PC-9 (cell line): ENCODE data around the gene BCO1. TPM values are rescaled to one million over a fixed set of nuclear protein-coding genes. Genes with fewer than 3 reads are reported as not detected.

Source experiments
- BruUV-seq: library from RNA; stranded (reverse); fragments of 400-500 nt; replicated peaks from 2 replicates; lab custom pipeline; 2021; lab: Mats Ljungman, UMichigan
- CTCF ChIA-PET: fragments of 300-600 bp; sonication (Branson Sonifier 250); formaldehyde crosslinking; loops from one replicate; lab custom pipeline; 2022; ENCODE audit warnings: antibody characterized with exemption; lab: Charles Lee
- POLR2A ChIA-PET: fragments of 300-600 bp; sonication (Branson Sonifier 250); formaldehyde crosslinking; loops from one replicate; lab custom pipeline; 2022; ENCODE audit warnings: antibody characterized with exemption; ENCODE audit not compliant: unreplicated experiment; lab: Charles Lee
- DNase-seq, 2 experiments: peaks; one replicate each; pipeline versions ENCODE4 v3.0.0 to v3.0.0-alpha.2; 2015 to 2022; ENCODE audit warnings: mixed read lengths in 1 of 2
- H2AFZ ChIP-seq: fragments of 200-600 bp; sonication (generic); 2 replicates; pipeline ENCODE4 v1.8.1; 2017; ENCODE audit warnings: antibody characterized with exemption
- H3F3A ChIP-seq: fragments of 200-600 bp; sonication (generic); 2 replicates; pipeline ENCODE4 v1.8.1; 2017; ENCODE audit warnings: antibody characterized with exemption, mild to moderate bottlenecking, low read depth; ENCODE audit not compliant: insufficient read depth
- H3K27ac ChIP-seq: fragments of 200-600 bp; sonication (generic); 2 replicates; pipeline ENCODE4 v1.6.1; 2016; ENCODE audit warnings: mixed run types
- H3K27me3 ChIP-seq: fragments of 200-600 bp; sonication (generic); 2 replicates; pipeline ENCODE4 v1.6.1; 2016; ENCODE audit warnings: low read depth, mixed run types; ENCODE audit not compliant: insufficient read depth
- H3K36me3 ChIP-seq: fragments of 200-600 bp; sonication (generic); 2 replicates; pipeline ENCODE4 v1.6.1; 2016; ENCODE audit warnings: low read depth, mixed run types
- H3K4me1 ChIP-seq: fragments of 200-600 bp; sonication (generic); replicated peaks from 2 replicates; pipeline ENCODE4 v1.6.1; 2016; ENCODE audit warnings: mixed run types; ENCODE audit not compliant: insufficient read depth
- H3K4me2 ChIP-seq: fragments of 200-600 bp; sonication (generic); 2 replicates; pipeline ENCODE4 v1.6.1; 2017; ENCODE audit warnings: mixed run types
- H3K4me3 ChIP-seq: fragments of 200-600 bp; sonication (generic); 2 replicates; pipeline ENCODE4 v1.6.1; 2016; ENCODE audit warnings: mixed run types
- H3K79me2 ChIP-seq: fragments of 200-600 bp; sonication (generic); 2 replicates; pipeline ENCODE4 v1.6.1; 2017; ENCODE audit warnings: low read depth, mixed run types
- H3K9me2 ChIP-seq: fragments of 200-600 bp; sonication (generic); 2 replicates; pipeline ENCODE4 v1.8.1; 2017; ENCODE audit warnings: mild to moderate bottlenecking; ENCODE audit not compliant: insufficient read depth
- H3K9me3 ChIP-seq: fragments of 200-600 bp; sonication (generic); 2 replicates; pipeline ENCODE4 v1.8.1; 2016; ENCODE audit warnings: low read depth; ENCODE audit not compliant: insufficient read depth
- H4K20me1 ChIP-seq: fragments of 200-600 bp; sonication (generic); 2 replicates; pipeline ENCODE4 v1.8.1; 2017; ENCODE audit not compliant: insufficient read depth
- CTCF ChIP-seq: fragments of 200-600 bp; sonication (generic); conservative IDR thresholded peaks from 2 replicates; pipeline ENCODE4 v1.6.1; 2017; ENCODE audit warnings: mixed run types, antibody characterized with exemption, mild to moderate bottlenecking, moderate library complexity
- EZH2 ChIP-seq: fragments of 200-600 bp; sonication (generic); IDR thresholded peaks from 2 replicates; pipeline ENCODE4 v1.8.0; 2017; ENCODE audit warnings: antibody characterized with exemption, low read depth
- intact Hi-C: fragments of 100-400 bp; cut with micrococcal nuclease; formaldehyde crosslinking; loops from one replicate; pipeline ENCODE4 v1.10.0; 2022; ENCODE audit not compliant: unreplicated experiment
- total RNA-seq: library from RNA; stranded (reverse); gene quantifications from 2 replicates; pipeline ENCODE4 v1.2.3, GENCODE V29; 2021

BCO1 gene
- total RNA-seq, 1 experiment from 2014 or later: 1.4 TPM

DNA sequence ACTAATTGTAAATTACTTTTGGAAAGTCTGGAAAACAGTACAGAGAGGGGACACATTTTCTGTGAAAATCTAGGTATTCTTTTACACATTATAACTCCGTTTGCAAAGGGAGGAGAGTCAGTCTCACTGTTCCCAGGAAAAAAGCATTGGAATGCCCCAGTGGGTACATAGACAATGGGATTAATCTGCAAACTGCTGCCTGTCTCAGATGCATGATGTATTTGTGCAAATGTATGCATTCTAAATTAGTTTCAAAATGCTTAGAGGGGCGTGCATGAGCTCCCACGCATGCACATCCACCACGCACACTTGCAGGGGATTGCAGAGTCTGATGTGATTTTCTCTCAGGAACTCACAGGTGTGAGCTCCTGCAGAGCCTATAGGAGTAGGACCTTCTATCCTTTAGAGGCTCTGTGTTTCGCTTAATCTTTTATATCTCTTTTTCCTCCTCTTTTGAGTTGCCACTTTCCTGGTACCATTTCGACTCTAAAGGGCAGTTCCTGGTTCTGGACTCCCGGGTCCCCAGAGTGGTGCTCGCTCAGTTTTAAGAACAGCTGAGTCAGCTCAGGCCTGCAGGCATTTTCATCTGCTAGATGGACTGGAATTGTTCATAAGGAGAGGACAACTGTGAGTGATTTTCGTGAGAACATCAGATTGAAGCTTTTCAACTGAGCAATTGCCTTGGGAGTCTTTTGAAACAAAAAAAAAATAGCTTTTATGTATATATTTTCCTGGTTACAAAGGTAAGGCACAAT, 1.1 kb downstream of the BCO1 start:
- Histone ChIP-seq H3K79me2 (no peaks in the 10 kb centered on the region), H3K27ac (no peak overlapping the region), H3K4me3 (no peak overlapping the region), H3K4me1 (peaks cover 17% of the 10 kb centered on the region; the same call in 1 of the 2 replicates), H3K36me3 (no peaks in the 10 kb centered on the region), H4K20me1 (no peaks in the 10 kb centered on the region), H3K9me3 (no peaks in the 10 kb centered on the region), H3K4me2 (no peak overlapping the region), H3F3A (peaks cover 12% of the 10 kb centered on the region), H3K9me2 (no peaks in the 10 kb centered on the region), H2AFZ (no peak overlapping the region), H3K27me3 (no peaks in the 10 kb centered on the region)
- intact Hi-C loops: no loop called here
- ChIA-PET POLR2A (interaction anchor here (0.7 kb wide), 1 partner anchor 96 kb away, joined by 3 read pairs; no protein-coding TSS in a partner anchor), CTCF (interaction anchor here (0.6 kb wide), 2 partner anchors 143 to 145 kb away, joined by 3 to 5 read pairs; no protein-coding TSS in a partner anchor)
- no TSS peak for BruUV-seq
- DNase-seq: no peak
- no peak for TF ChIP-seq EZH2
- TF ChIP-seq CTCF: no peak

DNA sequence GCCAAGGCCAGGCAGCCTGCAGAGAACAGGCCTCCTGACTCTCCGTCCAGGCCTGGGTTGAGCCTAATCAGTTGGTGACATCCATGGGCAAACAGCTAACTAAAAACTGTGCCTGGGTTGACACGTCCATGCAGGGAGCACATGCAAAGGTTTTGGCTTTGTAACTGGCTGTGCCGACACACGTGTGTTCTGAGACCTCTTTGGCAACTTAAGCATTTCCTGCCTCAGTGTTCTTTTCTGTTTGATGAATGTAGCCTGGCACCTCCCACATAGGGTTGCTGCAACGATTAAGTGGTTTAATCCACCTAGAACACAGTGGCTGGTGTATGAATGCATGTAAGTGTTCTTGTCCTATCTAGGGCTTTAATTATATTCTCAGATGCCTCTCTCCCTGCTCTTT, 3.2 kb downstream of the BCO1 start:
- Histone ChIP-seq H3K4me2 (no peak overlapping the region), H3K36me3 (no peaks in the 10 kb centered on the region), H3K4me1 (peaks cover 17% of the 10 kb centered on the region; the same call in 1 of the 2 replicates), H3K9me2 (no peaks in the 10 kb centered on the region), H3K4me3 (no peak overlapping the region), H2AFZ (no peak overlapping the region), H3K27ac (no peak overlapping the region), H3K79me2 (no peaks in the 10 kb centered on the region), H4K20me1 (no peaks in the 10 kb centered on the region), H3K27me3 (no peaks in the 10 kb centered on the region), H3F3A (peaks cover 12% of the 10 kb centered on the region), H3K9me3 (no peaks in the 10 kb centered on the region)
- CTCF ChIA-PET: no interaction called here
- TF ChIP-seq EZH2 (no peak), CTCF (no peak)
- BruUV-seq: no TSS peak
- POLR2A ChIA-PET: no interaction called here
- intact Hi-C loops: no loop called here
- no peak for DNase-seq

DNA sequence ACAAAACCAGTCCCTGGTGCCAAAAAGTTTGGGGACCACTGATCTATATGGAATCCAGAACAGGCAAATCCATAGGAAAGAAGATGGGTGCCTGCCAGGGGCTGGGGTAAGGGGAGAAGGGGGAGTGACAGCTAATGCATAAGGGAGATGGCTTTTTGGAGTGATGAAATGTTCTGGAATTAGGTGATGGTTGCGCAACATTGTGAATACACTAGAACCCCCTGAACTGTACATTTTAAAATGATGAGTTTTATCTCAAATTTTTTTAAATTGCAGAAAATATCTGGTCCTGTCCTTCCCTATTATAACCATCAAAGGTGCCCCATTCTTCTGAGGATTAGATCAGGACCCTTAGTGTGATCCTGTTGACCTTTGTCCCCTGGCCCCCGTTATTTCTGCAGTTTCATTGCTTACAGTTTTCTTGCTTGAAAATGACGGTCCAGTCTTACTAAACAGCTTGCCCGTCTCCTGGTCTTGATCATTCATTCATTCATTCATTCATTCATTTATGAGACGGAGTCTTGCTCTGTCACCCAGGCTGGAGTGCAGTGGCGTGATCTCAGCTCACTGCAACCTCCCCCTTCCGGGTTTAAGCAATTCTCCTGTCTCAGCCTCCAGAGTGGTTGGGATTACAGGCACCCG, 4.6 kb downstream of the BCO1 start:
- H3K79me2 ChIP-seq: no peaks in the 10 kb centered on the region
- no peaks in the 10 kb centered on the region for H3K36me3 ChIP-seq
- CTCF ChIA-PET: no interaction called here
- peaks cover 11% of the 10 kb centered on the region for H3F3A ChIP-seq
- H4K20me1 ChIP-seq: no peaks in the 10 kb centered on the region
- TF ChIP-seq EZH2 (no peak), CTCF (no peak)
- H3K9me3 ChIP-seq: no peaks in the 10 kb centered on the region
- no peaks in the 10 kb centered on the region for H3K27me3 ChIP-seq
- H3K4me1 ChIP-seq: peaks cover 10% of the 10 kb centered on the region; the same call in 1 of the 2 replicates
- no peak for DNase-seq
- BruUV-seq: no TSS peak
- H3K9me2 ChIP-seq: no peaks in the 10 kb centered on the region
- POLR2A ChIA-PET: no interaction called here
- H3K27ac ChIP-seq: no peak overlapping the region
- no peak overlapping the region for H2AFZ ChIP-seq
- intact Hi-C loops: no loop called here
- no peak overlapping the region for H3K4me3 ChIP-seq
- no peak overlapping the region for H3K4me2 ChIP-seq
